Thoracic aorta (tissue), 2 donors: ENCODE measurements around the gene S100Z. TPM values are rescaled to one million over a fixed set of nuclear protein-coding genes. Genes with fewer than 3 reads are reported as not detected.
"Not testable (repeated sequence)": the region's sequence is repeated elsewhere in the genome, so short reads cannot be mapped to it uniquely, and the experiment has no call there.

Experiments used
- ATAC-seq: fragments of 150-250 bp; one replicate; pipeline ENCODE4 v1.8.0; 2017; ENCODE audit warnings: low read depth; ENCODE audit not compliant: insufficient number of reproducible peaks, low FRiP score
- DNase-seq: peaks from one replicate; pipeline ENCODE4 v3.0.0-alpha.2; 2020; ENCODE audit warnings: low spot score
- H3K27ac ChIP-seq, 2 donors: fragments of 200-600 bp; sonication (generic); 1 replicate in 1 of 2; 2 replicates in 1 of 2; pipeline ENCODE4 v1.5.1; 2016; ENCODE audit warnings: mild to moderate bottlenecking in 2 of 2, moderate library complexity in 2 of 2
- H3K27me3 ChIP-seq: fragments of 200-600 bp; sonication (generic); replicated peaks from 2 replicates; pipeline ENCODE4 v1.6.0; 2016; ENCODE audit warnings: mild to moderate bottlenecking; ENCODE audit not compliant: insufficient read depth
- H3K36me3 ChIP-seq: fragments of 200-600 bp; sonication (generic); one replicate; pipeline ENCODE4 v1.5.1; 2016
- H3K4me1 ChIP-seq, 2 donors: fragments of 200-600 bp; sonication (generic); 1 replicate in 1 of 2; 2 replicates in 1 of 2; pipeline versions ENCODE4 v1.5.1 to v1.6.0; 2016; ENCODE audit warnings: low read depth in 2 of 2, mild to moderate bottlenecking in 1 of 2; ENCODE audit not compliant: control insufficient read depth in 1 of 2
- H3K4me3 ChIP-seq: fragments of 200-600 bp; sonication (generic); 2 replicates; pipeline ENCODE4 v1.5.1; 2016; ENCODE audit warnings: mild to moderate bottlenecking
- H3K9me3 ChIP-seq: fragments of 200-600 bp; sonication (generic); 2 replicates; pipeline ENCODE4 v1.5.1; 2016
- total RNA-seq, 2 donors: library from RNA; depleted of rRNA; stranded (reverse); fragments of >200 nt; gene quantifications; one replicate each; pipeline versions ENCODE4 v1.1.0 to v1.2.3, GENCODE V29; 2016
- TF ChIP-seq, protein P1 (sequence below): fragments of 200-600 bp; sonication (generic); IDR thresholded peaks from one replicate; pipeline ENCODE4 v1.5.1; 2019; ENCODE audit warnings: antibody characterized with exemption

Gene S100Z
- total RNA-seq, 2 donors from 2014 or later, result not detected

DNA sequence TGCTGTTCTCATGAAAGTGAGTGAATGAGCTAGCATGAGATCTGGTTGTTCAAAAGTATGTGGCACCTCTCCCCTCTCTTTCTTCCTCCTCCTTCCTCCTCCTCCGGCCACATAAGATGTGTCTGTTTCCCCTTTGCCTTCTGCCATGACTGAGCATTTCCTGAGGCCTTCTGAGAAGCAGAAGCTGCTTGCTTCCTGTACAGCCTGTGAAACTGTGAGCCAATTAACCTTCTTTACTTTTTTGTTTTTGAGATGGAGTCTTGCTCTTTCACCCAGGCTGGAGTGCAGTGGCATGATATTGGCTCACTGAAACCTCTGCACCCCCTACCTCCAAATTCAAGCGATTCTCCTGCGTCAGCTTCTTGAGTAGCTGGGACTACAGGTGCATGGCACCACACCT, 6.1 kb downstream of the S100Z start:
- TF ChIP-seq, protein P1, sequence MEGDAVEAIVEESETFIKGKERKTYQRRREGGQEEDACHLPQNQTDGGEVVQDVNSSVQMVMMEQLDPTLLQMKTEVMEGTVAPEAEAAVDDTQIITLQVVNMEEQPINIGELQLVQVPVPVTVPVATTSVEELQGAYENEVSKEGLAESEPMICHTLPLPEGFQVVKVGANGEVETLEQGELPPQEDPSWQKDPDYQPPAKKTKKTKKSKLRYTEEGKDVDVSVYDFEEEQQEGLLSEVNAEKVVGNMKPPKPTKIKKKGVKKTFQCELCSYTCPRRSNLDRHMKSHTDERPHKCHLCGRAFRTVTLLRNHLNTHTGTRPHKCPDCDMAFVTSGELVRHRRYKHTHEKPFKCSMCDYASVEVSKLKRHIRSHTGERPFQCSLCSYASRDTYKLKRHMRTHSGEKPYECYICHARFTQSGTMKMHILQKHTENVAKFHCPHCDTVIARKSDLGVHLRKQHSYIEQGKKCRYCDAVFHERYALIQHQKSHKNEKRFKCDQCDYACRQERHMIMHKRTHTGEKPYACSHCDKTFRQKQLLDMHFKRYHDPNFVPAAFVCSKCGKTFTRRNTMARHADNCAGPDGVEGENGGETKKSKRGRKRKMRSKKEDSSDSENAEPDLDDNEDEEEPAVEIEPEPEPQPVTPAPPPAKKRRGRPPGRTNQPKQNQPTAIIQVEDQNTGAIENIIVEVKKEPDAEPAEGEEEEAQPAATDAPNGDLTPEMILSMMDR, result no peak
- peaks cover 0 to 7% of the 10 kb centered on the region in 2 donors for H3K4me1 ChIP-seq
- no peak overlapping the region for H3K27ac ChIP-seq
- no peaks in the 10 kb centered on the region for H3K36me3 ChIP-seq
- H3K4me3 ChIP-seq, result no peak overlapping the region
- no peaks in the 10 kb centered on the region for H3K27me3 ChIP-seq
- ATAC-seq (no peak), DNase-seq (no peak)
- no peaks in the 10 kb centered on the region for H3K9me3 ChIP-seq

DNA sequence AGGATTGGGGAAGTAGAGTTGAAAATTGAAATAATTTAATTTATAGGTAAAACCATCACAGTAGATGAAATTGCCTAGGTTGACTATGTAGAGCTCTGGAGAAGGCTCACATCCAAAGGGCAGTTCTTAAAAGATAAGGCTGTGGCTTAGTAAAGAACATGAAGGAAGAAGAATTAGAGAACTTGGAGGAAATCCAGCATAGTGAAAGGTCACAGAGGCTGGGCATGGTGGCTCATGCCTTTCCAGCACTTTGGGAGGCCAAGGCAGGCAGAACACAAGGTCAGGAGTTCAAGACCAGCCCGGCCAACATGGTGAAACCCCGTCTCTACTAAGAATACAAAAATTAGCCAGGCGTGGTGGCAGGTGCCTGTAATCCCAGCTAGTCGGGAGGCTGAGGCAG, 7.0 kb downstream of the S100Z start:
- peaks cover 0 to 12% of the 10 kb centered on the region in 2 donors for H3K4me1 ChIP-seq
- not testable (repeated sequence) for DNase-seq, H3K9me3 ChIP-seq, H3K27ac ChIP-seq, H3K27me3 ChIP-seq, H3K36me3 ChIP-seq, H3K4me3 ChIP-seq, ATAC-seq

DNA sequence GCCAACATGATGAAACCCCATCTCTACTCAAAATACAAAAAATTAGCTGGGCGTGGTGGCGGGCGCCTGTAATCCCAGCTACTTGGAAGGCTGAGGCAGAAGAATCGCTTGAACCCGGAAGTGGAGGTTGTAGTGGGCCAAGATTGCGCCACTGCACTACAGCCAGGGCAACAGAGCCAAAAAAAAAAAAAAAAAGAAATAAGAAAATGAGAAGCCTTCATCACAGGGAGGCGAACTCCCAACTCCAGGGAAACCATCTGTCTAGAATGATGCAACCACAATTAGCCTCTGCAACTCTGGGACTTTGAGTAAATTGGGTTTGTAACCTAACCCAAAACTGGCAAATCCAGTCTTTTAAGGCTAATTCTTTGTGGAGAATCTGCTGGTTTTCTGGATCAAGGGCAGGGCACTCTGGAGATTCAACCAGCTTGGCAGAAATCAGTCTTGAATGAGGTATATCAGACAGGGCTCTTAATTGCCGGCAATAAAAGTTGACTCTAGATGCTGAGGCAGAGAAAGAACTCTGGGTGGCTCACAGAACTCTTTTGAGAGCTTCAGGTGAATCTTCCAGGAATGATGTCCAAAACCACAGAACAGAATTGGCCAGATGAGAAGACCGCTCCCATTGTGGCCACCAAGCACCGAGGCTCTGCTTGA, 9.9 kb downstream of the S100Z start:
- Histone ChIP-seq H3K36me3 (no peaks in the 10 kb centered on the region), H3K9me3 (no peaks in the 10 kb centered on the region), H3K27ac (no peak overlapping the region), H3K27me3 (no peaks in the 10 kb centered on the region), H3K4me1 (peaks cover 0 to 13% of the 10 kb centered on the region in 2 donors), H3K4me3 (no peak overlapping the region)
- ATAC-seq, result no peak
- TF ChIP-seq, protein P1, result no peak
- no peak for DNase-seq

DNA sequence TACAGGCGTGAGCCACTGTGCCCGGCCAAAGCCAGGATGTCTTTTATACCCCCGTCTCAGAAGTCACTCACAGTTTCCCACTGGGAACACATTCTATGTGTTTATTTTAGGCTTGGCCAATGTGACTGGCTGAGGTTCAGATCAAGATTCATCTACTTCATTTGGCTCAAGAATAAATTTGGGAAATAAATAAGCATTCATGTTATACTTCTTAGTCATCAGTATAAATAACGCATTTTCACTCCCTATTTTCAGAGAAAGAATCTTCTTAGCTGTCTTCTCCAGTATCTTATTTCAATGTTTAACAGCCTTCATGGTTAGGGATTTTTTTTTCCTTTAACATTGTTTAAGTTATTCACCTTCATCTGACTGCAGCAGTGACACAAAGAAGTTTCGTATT, 11.8 kb downstream of the S100Z start:
- Histone ChIP-seq H3K36me3 (no peaks in the 10 kb centered on the region), H3K27me3 (no peaks in the 10 kb centered on the region), H3K9me3 (no peaks in the 10 kb centered on the region), H3K27ac (no peak overlapping the region), H3K4me1 (peaks cover 0 to 9% of the 10 kb centered on the region in 2 donors), H3K4me3 (no peak overlapping the region)
- TF ChIP-seq, protein P1, result no peak
- DNase-seq (no peak), ATAC-seq (no peak)

DNA sequence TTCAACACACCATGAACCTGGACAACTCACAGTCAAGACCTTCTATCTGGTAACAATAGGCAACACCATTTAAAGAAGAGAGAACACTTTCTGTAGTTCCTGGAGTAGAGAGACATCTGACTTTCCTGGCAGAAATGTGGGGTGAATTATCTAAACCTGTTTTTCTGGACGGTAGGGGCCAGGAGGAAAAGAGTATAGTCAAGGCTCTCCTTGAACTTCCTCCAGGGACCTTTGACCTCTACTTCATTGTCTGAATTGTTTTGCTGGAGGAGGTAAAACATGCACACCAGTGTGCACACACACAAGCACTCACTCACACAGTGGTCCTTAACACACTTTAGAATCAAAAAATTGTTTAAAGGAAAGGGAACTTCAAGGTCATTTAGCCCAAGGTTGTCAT, 13.2 kb downstream of the S100Z start:
- H3K4me1 ChIP-seq, result peaks cover 0 to 9% of the 10 kb centered on the region in 2 donors
- H3K9me3 ChIP-seq, result no peaks in the 10 kb centered on the region
- no peaks in the 10 kb centered on the region for H3K27me3 ChIP-seq
- no peaks in the 10 kb centered on the region for H3K36me3 ChIP-seq
- TF ChIP-seq, protein P1, result no peak
- H3K27ac ChIP-seq, result no peak overlapping the region
- no peak overlapping the region for H3K4me3 ChIP-seq
- DNase-seq (no peak), ATAC-seq (no peak)

DNA sequence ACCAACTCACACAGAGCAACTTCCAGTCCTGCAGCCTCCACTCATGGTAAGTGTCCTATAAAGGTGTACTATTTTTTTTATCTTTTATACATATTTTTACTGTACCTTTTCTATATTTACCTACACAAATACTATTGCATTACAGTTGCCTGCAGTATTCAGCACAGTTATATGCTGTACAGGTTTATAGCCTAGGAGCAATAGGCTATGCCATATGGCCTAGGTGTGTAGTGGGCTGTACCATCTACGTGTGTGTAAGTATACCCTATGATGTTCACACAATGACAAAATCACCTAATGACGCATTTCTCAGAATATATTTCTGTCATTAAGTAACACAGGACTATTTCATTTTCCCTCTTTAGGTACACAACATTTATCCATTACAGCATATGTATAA, 16.7 kb downstream of the S100Z start:
- Histone ChIP-seq H3K36me3 (no peaks in the 10 kb centered on the region), H3K9me3 (no peaks in the 10 kb centered on the region), H3K27ac (no peak overlapping the region), H3K4me1 (peaks cover 0 to 4% of the 10 kb centered on the region in 2 donors), H3K27me3 (no peaks in the 10 kb centered on the region), H3K4me3 (no peak overlapping the region)
- ATAC-seq (no peak), DNase-seq (no peak)
- TF ChIP-seq, protein P1, result no peak
